ENCODE measurements around the gene PAN2. TPM values are rescaled to one million over a fixed set of nuclear protein-coding genes. Genes with fewer than 3 reads are reported as not detected.

The PAN2 gene
- polyA plus RNA-seq, 3 donors, result 8.8 to 120 (median 16.0) TPM

DNA sequence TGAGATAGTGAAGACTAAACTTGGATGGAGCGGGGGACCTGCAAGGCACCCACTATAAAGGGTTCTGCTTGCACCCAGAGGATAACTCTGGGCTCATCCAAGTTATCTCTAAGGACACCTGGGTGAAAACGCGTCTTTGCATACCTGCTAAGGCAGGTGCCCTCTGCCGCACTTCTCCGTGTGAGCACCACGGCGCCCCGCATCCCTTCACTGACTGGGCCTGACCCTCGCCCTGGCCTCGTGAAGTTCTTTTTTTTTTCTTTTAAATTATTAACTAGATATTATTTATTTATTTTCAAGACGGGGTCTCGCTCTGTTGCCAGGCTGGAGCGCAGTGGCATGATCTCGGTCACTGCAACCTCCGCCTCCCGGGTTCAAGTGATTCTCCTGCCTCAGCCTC, 48.8 kb upstream of the PAN2 start:
- no peak for DNase-seq
- 96% methylated on average over 9 of the region's 16 CpGs for WGBS (ENCODE audit: insufficient coverage)

DNA sequence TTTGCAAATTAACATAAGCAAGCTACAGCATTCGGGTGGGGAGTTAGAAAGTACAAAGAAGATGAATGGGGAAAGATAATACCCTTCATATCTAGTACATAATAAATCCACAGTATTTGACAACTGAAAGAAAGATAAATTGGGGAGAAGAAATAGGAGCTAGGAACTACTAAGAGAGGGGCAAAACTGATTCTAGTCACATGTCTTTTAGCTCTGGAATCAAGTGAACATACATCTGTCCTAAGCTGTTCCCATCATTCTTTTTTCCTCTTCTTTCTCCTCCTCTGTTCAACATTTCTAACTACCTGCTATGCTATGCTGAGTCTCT, 44.2 kb upstream of the PAN2 start:
- no peak overlapping the region for H3K9ac ChIP-seq (ENCODE audit: insufficient read depth, low read length, poor library complexity, severe bottlenecking)
- Mint-ChIP-seq H3K4me1 (peaks cover 27% of the 10 kb centered on the region), H3K36me3 (no peaks in the 10 kb centered on the region), H3K27me3 (ENCODE audit: low read depth in 3 of 3) (peaks cover 0 to 6% (median 0%) of the 10 kb centered on the region in 3 donors), H3K4me3 (no peak overlapping the region), H3K27ac (peak overlapping the region in 1 of 7 donors; percentile 75), H3K9me3 (peaks cover 0 to 9% (median 7%) of the 10 kb centered on the region in 7 donors)
- no peak overlapping the region for H3K4me3 ChIP-seq (replicated peaks in 1 of 3; ENCODE audit: low read depth in 2 of 3, low read length in 3 of 3)
- no CpG with 5 or more reads among the region's 1 CpG for WGBS (ENCODE audit: insufficient coverage)
- H3K4me1 ChIP-seq (ENCODE audit: control insufficient read depth in 1 of 2, insufficient read depth in 2 of 2, low read length in 2 of 2), result peaks cover 23 to 26% of the 10 kb centered on the region in 2 donors
- no peak for DNase-seq
- H3K27ac ChIP-seq (ENCODE audit: low read depth in 1 of 2, low read length in 2 of 2), result no peak overlapping the region
- peak overlapping the region; percentile 21 for H2AFZ ChIP-seq (ENCODE audit: insufficient read depth, low read depth, low read length, poor library complexity, severe bottlenecking)
- H3K4me2 ChIP-seq (replicated peaks; ENCODE audit: extremely low read depth, low read length, poor library complexity, severe bottlenecking), result no peak overlapping the region
- intact Hi-C loops (cut with micrococcal nuclease), result no loop called here
- H3K79me2 ChIP-seq (ENCODE audit: insufficient read depth, low read length), result no peaks in the 10 kb centered on the region
- TF ChIP-seq, protein P1, sequence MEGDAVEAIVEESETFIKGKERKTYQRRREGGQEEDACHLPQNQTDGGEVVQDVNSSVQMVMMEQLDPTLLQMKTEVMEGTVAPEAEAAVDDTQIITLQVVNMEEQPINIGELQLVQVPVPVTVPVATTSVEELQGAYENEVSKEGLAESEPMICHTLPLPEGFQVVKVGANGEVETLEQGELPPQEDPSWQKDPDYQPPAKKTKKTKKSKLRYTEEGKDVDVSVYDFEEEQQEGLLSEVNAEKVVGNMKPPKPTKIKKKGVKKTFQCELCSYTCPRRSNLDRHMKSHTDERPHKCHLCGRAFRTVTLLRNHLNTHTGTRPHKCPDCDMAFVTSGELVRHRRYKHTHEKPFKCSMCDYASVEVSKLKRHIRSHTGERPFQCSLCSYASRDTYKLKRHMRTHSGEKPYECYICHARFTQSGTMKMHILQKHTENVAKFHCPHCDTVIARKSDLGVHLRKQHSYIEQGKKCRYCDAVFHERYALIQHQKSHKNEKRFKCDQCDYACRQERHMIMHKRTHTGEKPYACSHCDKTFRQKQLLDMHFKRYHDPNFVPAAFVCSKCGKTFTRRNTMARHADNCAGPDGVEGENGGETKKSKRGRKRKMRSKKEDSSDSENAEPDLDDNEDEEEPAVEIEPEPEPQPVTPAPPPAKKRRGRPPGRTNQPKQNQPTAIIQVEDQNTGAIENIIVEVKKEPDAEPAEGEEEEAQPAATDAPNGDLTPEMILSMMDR (IDR thresholded peaks at IDR 0.05), result no peak
- no peaks in the 10 kb centered on the region for H4K20me1 ChIP-seq (ENCODE audit: insufficient read depth, low read length)
- no peaks in the 10 kb centered on the region for H3K9me3 ChIP-seq (replicated peaks in 1 of 2; ENCODE audit: control insufficient read depth in 1 of 2, insufficient read depth in 1 of 2, low read length in 2 of 2)
- no peaks in the 10 kb centered on the region for H3K27me3 ChIP-seq (ENCODE audit: control insufficient read depth in 2 of 2, insufficient read depth in 2 of 2, low read length in 2 of 2)
- H3K36me3 ChIP-seq (replicated peaks in 1 of 2; ENCODE audit: control insufficient read depth in 1 of 2, insufficient read depth in 2 of 2, low read length in 2 of 2), result no peaks in the 10 kb centered on the region

More for the DNA sequence above, 48.8 kb upstream of the PAN2 start:
- Mint-ChIP-seq H3K27me3 (ENCODE audit: low read depth in 3 of 3) (peaks cover 0 to 9% (median 3%) of the 10 kb centered on the region in 3 donors), H3K4me3 (no peak overlapping the region), H3K9me3 (peaks cover 0 to 2% (median 0%) of the 10 kb centered on the region in 7 donors), H3K4me1 (peaks cover 1% of the 10 kb centered on the region), H3K27ac (no peak overlapping the region), H3K36me3 (no peaks in the 10 kb centered on the region)
- Histone ChIP-seq H3K27me3 (ENCODE audit: control insufficient read depth in 2 of 2, insufficient read depth in 2 of 2, low read length in 2 of 2) (no peaks in the 10 kb centered on the region), H3K79me2 (ENCODE audit: insufficient read depth, low read length) (no peaks in the 10 kb centered on the region), H3K4me2 (replicated peaks; ENCODE audit: extremely low read depth, low read length, poor library complexity, severe bottlenecking) (no peak overlapping the region), H3K36me3 (replicated peaks in 1 of 2; ENCODE audit: control insufficient read depth in 1 of 2, insufficient read depth in 2 of 2, low read length in 2 of 2) (no peaks in the 10 kb centered on the region), H2AFZ (ENCODE audit: insufficient read depth, low read depth, low read length, poor library complexity, severe bottlenecking) (peak overlapping the region; percentile 46), H3K9me3 (replicated peaks in 1 of 2; ENCODE audit: control insufficient read depth in 1 of 2, insufficient read depth in 1 of 2, low read length in 2 of 2) (no peaks in the 10 kb centered on the region), H3K4me3 (replicated peaks in 1 of 3; ENCODE audit: low read depth in 2 of 3, low read length in 3 of 3) (no peak overlapping the region), H3K27ac (ENCODE audit: low read depth in 1 of 2, low read length in 2 of 2) (no peak overlapping the region), H3K9ac (ENCODE audit: insufficient read depth, low read length, poor library complexity, severe bottlenecking) (no peak overlapping the region), H3K4me1 (ENCODE audit: control insufficient read depth in 1 of 2, insufficient read depth in 2 of 2, low read length in 2 of 2) (no peaks in the 10 kb centered on the region), H4K20me1 (ENCODE audit: insufficient read depth, low read length) (no peaks in the 10 kb centered on the region)
- intact Hi-C loops (cut with micrococcal nuclease), result no loop called here
- TF ChIP-seq, protein P1 (IDR thresholded peaks at IDR 0.05), result no peak

All from CD14-positive monocyte (primary cell).